NCI-H345 treated with DMSO at 0.1 percent for 48 hours (cell line): ENCODE results near the gene FBXW4.
"Not testable (repeated sequence)": the region's sequence is repeated elsewhere in the genome, so short reads cannot be mapped to it uniquely, and the experiment has no call there.

Experiments used
- DNase-seq: peaks from one replicate; lab custom pipeline; 2025; ENCODE audit not compliant: unreplicated experiment; lab: John Stamatoyannopoulos, UW

The FBXW4 gene

DNA sequence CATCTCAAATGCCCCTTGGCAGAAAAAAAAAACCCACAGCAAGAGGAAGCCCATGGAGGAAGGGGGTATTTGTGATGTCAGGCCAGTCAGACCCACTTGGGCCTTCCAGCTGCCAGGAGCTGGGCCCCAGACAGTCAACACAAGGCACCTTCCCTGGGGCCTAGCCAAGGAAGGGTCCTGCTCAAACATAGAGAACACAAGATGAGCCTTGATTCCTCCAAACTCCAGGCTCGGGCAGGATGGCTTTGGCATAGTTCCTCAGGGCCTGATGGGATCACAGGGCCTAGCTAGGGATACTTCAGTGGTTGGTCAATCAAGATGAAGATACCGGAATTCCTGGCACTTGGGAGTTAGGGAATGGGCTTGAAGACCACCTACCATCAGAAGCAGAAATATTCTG lies 76.1 kb downstream of the FBXW4 start:
- DNase-seq: no peak

DNA sequence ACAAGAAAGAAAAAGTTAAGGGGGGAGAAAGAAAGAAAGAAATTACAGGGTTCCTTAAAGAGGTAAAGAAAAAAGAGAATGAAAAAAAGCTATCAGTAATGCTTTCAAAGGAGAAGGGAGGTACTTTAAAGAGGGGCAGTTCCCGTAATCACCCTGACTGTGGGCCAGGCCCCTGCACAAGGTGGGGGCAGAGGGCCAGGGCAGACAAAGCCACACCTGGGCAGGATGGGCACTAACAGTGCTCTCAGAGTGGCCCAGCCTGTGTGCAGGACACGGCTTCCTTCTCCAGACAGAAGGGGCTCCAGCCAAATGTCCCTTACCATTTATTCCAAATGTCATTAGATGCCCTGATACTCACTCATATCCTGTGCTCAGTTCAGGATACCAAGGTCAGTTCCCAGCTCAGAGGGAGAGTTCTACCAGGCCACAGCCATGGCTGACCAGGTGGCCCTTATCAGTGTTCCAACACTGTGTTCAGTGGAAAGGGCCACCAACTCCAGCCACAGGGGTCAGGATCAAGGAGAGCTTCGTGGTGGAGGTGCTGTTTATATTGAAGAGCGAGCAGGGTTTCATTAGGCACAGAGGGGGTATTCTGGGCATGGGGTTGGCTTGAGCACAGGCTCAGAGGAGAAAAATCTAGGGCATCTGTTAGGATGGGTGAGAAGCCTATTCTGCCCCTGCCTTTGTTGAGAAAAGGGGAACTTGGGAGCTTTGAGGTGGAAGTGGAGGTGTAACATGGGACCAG lies 77.0 kb downstream of the FBXW4 start:
- DNase-seq: no peak

DNA sequence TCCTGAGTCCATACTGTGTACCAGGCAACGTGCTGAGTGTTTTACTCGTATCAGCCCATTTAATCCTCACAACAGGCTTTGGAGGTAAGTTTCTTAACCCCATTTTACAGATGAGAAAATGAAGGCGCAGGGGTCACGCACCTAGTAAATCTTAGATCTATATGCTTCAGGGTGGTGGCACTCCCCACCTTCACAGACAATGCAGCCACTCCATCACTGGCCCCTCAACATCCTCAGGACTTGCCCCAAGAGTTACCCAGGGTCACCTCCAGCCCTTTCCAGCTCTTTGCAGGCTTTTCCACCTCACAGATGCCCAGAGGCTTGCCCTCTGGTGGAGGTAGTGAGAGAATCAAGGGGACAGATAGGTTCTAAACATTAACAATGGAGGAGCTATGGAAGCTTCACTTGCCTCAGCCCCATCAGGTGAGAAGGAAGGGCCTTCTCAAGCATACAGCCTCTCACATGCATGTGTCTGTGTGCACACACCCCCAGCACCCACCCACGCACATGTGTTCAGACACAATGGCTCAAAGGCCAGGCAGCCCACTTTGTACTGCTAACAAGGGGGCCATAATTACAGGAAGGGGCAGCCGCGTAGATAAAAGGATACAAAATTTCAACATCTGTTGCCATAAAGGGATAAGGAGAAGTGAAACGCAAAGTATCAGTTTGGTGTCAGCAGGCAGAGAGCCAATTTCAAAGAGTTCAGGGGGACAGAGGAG lies 77.7 kb downstream of the FBXW4 start:
- DNase-seq: no peak

DNA sequence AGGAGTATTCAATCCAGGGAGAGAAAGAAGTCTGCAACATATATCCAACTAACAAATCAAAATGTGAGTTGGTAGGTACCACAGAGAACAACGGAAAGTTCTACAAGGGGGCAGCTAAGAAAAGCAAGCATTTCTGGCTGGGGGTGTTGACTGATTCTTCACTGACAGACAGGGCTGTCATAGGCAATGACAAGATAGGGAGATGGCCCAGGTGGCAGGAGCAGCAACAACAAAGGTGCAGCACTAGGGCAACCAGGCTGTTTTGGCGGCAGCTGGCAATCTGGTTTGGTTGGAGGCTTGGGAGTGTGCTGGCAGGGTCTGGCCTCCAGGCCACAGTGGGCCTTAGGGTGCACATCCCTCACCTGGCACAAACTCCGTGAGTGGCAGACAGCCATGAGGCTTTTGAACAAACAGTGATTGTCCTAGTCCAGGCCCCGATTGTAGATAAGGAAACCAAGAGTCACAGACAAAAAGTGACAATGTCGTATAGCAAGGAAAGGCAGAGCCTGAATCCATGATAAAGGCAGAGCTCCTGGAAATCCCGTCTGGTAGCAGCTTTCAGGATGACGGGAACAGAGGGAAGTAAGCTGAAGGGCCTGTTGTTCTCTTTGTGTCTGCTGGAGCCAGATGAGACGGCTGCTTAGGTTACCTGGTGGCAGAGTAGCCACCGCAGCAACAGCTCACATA lies 78.4 kb downstream of the FBXW4 start:
- no peak for DNase-seq

DNA sequence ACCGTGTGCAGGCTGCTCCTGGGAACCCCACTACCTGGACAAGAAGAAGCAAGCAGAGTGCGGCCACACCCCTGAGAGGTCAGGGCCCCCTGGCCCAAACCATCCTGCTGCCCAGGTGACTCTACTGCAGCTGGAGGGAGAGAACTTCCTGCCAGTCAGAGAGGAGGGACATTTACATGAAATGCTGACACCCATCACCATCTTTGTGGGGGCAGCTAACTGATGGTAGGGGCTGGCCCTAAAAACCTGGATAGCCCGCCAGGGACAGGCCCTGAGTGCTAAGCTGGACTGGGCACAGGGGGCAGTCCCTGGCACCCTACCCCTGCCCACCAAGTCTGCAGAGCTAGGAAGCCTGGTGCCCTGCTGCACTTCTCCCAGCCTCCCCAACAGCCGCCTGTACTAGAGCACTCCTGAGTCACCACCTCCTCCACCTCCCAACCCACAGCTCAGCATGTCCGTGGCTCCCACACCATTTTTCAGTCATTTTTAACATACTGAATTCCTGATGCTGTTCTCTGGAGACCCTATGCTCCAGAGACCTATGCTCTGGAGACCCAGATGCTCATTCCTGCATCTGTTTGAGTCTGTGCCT lies 79.3 kb downstream of the FBXW4 start:
- DNase-seq: no peak

DNA sequence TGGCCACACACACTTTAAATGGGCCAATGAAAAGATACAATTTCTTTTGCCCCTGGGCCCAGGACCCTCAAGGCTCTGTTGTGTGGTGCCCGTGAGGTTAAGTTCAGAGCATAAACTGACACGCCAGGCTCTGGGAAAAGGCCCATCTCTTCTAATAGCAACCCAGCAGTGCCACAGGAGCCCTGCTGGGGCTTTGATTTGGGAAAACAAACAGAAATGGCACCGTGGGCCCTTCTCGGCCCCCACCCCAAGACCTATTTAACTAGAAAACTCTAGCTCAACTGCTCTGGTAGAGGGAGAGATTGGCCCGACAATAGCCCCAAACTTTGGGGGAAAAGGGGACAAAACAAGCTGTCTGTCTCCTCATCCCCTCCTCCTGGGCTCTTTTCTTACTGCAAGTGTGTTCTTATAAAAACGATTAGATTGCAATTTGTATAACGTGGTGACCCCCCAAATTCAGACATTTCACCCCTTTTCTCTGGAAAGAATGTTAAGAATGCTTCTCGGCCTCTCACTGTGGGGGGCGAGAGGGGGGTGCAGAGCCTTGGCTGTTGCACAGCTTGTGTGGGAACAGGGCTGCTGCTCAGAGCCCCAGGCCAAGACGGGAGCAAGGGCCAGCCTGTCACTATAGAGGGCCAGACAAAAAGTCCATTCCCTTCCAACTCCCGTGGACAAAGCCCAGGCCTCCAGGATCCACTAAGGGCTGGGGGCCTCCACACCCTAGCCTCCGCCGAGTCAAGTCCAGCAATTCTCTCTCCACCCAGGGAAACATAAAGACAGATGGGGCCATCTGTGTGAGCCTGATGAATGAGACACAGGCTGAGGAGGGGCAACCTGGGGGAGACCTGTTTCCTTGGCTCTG lies 80.1 kb downstream of the FBXW4 start:
- no peak for DNase-seq

DNA sequence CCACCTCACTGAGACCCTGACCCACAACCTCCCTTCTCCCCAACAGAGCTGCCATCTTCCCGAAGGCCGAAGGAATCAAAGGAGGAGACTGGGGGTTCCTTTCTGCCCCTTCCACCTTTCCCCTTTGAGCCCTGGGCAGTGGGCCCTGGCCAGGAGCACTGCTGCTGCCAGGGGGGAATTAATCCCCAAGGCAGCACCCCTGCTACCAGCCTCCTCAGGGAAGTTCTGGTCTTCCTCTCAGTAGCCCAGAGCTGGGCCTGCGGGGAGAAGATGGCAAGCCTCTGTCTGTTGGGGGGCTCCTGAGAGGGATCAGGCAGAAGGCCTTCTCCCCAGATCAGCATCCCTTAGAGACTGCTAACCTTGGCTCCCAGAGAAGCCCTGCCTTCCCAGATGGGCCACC lies 81.3 kb downstream of the FBXW4 start:
- DNase-seq: no peak

DNA sequence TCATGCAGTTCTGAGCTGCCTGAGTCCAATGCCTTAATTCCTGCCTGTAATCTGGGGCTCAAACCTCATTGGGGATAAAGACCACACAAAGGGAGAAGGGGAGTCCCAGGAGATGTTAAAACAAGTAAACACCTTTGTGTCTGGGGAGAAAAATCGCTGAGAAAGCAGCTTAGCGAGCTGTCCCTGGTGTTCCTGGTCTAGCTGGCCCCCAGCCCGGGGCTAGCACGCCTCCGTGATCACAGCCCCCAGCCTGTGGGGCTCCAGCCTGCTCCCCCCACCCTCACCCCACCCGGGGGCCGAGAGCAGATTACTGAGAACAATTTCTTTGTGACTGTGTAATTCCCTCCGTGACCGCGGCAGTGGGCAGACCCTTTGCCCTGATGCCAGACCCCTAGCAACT lies 82.1 kb downstream of the FBXW4 start:
- DNase-seq: no peak

DNA sequence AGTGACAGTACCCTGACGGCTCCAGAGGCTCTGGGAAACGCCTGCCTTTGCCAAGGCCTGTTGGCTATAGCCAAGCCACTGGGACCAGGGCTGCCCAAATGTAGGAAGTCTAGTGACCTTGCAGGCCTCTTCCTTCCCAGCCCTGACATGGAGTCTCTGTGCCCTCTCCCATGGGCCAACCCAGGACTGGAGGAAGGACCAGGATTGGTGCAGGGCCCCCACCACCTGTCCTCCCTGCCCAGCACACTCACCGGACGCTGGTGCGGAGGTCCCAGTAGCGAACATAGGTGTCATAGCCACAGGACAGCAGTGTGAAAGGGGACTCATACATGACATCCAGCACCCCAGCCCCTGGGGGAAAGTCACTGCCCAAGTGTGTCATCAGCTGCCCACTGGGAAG lies 82.9 kb downstream of the FBXW4 start:
- DNase-seq: no peak

DNA sequence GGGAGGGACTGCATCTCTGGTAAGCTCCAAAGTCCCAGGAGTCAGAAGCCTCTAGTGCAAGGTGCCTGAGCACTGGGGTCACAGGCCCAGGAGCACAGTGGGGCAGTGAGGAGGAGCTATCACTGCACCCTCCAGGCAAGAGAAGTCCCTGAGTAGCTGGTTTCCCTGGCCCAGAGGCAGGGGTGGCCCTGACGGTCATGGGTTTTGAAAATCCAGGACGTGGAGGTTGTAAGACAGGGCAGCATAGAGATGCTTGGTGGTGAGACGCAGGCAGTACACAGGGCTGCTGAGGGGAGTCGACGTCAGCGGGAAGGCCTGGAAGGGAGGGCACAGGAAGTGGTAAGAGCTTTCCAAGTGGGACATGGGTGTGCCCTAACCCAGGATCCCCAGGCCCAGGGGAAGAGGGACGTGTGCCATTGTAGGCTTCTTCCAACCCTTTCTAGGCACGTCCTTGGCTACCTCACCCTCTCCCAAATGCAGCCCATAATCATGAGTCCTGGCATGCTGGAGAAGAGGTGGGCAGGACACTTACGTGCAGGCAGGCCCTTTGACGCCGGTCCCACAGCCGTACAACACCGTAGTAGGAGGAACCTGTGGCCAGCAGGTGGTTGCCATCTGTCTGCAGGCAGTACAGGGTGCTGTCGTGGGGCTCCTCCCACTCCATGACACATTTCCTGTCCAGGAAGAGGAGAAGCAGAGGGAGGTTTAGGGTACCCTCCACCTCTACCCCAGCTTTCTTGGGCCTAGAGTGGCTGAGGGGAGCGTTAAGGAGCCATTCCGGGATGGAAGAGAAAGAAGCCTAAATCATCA lies 83.7 kb downstream of the FBXW4 start:
- no peak for DNase-seq

DNA sequence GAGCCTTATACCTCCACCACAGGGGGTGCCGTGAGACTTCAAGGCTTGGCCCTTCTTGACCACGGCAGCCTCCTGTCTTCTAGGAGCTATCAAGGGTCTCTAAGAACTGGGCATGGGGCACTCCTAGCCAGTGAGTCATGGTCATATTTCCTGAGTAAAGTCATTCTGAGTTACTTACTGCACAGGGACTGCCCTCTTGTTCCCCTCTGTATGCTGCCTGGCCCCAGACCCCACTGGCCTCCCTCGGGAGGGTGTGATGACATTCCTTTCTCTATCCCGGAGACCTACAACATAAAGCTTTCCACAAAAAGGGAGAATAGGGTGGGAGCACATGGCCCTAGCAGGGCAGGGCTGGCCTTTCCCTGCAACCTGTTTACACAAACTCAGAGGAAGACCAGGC lies 85.5 kb downstream of the FBXW4 start:
- DNase-seq: no peak

DNA sequence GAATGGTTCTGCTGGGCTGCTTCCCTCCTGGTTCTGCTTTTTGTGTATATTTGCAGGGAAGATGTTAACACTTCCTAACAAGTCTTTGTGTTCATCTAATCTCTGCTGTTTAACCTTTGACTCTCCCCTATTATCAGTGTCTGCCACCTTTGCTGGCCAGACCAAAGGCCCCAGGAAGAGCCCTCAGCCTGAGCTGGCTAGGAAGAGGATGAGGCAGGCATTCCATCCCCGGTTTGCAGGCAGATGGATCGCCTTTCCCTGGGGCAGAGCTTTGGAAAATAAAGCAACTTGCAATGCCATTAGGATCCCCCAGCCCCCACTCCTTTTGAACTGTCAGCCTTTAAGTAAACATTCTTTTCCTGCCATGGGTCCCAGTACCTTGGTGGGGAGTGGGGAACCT lies 87.8 kb downstream of the FBXW4 start:
- no peak for DNase-seq

DNA sequence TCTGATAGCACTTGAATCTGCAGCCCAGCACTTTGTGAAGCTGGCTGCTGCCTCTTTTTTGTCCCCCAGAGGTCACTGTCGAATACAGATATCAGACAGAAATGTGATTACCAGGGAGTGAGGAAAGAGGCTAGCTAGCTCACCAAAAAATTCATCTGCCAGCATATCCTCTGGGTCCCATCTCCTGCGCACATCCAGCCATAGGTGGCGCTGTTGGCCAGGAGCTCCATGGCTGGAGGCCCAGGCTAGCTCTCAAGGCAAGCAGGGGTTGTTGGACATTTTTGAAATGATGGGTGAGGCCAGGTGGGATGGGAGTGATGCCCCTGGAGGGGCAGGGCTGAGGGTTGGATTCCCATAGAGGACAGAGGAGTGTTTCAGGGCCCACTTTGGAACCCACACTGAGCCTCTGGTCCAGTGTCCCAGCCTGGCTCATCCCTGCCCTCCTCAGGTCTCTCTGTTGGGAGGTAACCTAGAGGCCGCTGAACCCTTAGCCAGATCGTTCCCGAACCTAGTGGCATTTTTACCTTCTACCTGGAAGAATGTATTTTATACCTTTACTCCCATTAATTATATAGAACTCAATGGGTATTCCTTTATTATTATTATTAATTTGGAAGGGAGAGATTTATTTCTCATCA lies 92.1 kb downstream of the FBXW4 start:
- peak; percentile 23 for DNase-seq

DNA sequence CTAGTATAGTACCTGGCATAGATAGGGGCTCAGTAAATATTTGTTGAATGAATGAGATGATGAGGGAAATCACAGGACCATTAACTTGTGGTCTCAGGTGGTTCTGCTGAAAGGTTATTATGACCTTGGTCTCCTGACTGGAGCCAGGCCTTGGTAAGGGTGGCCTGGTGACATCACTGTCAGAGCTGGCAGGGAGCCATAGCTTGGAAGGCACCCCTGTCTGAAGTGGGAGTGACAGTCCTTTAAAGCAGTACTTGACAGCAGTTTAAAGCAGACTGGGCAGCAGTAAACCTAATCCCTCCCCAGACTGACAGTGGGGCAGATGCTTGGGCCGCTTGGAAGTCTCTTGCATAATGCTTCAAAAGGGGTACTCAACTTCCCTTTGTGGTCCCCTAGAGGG lies 93.4 kb downstream of the FBXW4 start:
- peak; percentile 27 for DNase-seq

DNA sequence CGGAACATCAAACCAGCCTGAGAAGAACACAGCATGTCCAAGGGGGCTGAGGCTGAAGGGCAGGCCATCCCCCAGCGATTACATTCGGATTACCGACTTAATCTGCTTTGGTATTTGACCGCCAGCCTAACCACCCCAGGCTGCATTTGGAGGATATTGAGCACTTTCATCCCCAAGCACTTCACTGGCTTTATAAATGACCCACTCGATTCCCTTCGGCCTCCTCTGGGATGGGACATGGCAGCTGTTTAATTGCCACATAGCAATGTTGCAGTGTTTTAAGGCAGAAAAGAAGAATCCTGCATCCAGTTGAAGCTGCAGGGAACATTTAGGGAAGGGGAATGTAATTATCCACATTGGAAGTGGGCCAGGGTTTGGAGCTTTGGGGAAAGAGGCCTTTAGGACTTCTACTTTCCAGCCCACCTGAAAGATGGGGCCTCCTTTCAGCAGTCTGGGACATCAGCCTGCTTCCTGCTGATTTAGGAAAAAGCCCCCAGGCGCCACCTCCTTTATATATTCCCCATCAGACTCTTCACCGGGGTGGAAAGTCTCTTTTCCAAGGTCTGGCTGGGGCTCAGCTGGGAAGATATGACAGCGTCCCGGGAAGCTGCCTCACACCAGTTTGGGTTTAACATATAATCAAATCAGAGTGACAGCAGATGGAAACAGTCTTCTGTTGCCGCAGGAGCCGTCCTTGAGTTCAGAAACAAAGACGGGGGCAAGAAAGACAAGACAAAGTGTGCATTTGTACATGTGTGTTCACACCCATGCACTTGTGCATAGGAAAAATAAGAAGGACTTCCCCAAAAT lies 97.7 kb downstream of the FBXW4 start:
- no peak for DNase-seq

DNA sequence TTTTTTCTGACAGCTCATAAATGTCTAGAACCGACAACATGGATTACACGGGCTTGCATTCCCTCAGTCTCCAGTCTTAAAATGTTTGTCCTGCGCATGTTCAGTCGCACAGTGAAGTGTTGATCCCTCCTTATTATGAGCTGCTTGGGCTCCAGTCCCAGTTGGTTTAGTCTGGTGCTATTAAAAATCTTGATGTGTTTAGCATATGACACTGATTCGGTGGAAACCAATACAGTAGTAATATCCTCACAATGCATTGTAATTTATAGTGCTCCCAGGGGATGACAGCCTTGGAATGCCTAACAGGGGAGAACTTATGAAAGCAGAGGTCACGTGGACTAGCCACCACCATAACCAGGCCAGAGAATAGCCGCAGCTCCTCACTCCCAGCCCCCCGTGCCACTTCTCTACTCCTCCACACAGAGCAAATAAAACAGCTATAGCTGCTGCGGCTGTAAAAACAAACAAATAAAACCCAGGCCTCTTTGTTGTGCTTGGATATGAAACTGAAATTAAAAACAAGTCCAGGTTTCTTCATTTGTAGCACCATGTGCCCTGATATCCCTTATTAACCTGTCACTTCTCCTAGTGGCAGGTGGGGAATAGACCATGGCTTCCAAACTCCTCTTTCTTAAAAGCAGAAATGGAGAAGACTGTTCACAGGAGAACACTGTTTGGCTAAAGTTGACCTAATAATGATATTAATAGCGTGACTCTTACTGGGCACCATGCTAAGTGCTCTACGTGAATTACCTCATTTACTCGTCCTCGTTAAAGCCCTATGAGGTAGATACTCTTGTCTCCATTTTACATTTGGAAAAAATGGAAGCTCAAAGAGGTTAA lies 99.2 kb downstream of the FBXW4 start:
- no peak for DNase-seq

DNA sequence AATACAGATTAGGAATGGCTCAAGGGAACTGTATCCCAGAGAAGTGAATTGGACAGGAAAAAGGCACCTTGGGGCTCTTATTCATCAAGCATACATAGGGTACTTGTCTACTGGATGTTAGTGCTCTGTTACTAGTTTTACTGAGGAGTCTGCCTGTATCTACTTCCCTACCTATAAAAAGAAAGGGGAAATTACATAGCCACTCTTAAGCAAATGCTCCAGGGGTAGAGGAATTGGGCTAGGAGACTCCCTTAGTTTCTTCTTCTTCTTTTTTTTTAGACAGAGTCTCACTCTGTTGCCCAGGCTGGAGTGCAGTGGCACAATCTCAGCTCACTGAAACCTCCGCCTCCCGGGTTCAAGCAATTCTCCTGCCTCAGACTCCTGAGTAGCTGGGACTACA lies 101.6 kb downstream of the FBXW4 start:
- DNase-seq: not testable (repeated sequence)

DNA sequence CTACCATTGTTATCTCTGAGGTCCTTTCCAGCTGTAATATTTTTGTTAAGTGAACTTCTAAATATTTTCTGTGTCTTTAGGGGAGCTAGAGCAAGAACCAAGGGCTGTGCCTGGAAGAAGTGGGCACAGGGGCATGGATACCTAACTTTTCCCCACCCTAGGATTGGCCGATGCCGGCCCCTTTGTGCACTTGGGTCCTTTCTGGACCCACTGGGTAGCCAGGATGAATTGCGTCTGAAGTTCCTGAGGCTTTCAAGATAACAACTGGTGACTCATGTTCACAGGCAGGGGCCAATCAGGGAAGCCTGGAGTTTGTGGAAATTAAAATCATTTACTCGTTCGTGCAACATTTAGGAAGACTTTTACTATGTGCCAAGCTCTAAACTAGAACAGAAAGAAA lies 106.1 kb downstream of the FBXW4 start:
- DNase-seq: no peak
